Measurements from ENCODE around the gene DDO.

GRCh38 chr6:110399219-110400071 lies 15.9 kb downstream of the DDO start:
- TF ChIP-seq CTCF (conservative IDR thresholded peaks at IDR 0.05) = no peak
- TF ChIP-seq ZFX (IDR thresholded peaks at IDR 0.05) = no peak

Measured in C4-2B (cell line).